SK-N-SH treated with all-trans-retinoic acid at 6 μM for 48 hours (cell line): ENCODE data around the gene KIAA1671.

Experiments used
- ATAC-seq: fragments of 200-7000 bp; cut with Tn5 transposase; 3 replicates; pipeline ENCODE4 v1.9.1; 2020; ENCODE audit warnings: mild to moderate bottlenecking, moderate library complexity
- ARNTL ChIP-seq: fragments of 450-650 bp; formaldehyde crosslinking; IDR thresholded peaks from 2 replicates; pipeline ENCODE4 v1.5.0; 2020; ENCODE audit warnings: low read depth, mild to moderate bottlenecking, moderate library complexity, borderline replicate concordance
- BACH2 ChIP-seq: fragments of 250-450 bp; sonication (Bioruptor Pico); IDR thresholded peaks from 2 replicates; pipeline ENCODE4 v1.9.0; 2021; ENCODE audit warnings: mild to moderate bottlenecking, borderline replicate concordance
- CSDC2 ChIP-seq: fragments of 250-450 bp; sonication (Bioruptor Pico); IDR thresholded peaks from 2 replicates; pipeline ENCODE4 v1.5.0; 2020; ENCODE audit warnings: mild to moderate bottlenecking, moderate library complexity
- CSRNP3 ChIP-seq: fragments of 250-450 bp; sonication (Bioruptor Pico); IDR thresholded peaks from 2 replicates; pipeline ENCODE4 v1.5.1; 2021; ENCODE audit warnings: mild to moderate bottlenecking, moderate library complexity
- ESRRG ChIP-seq: fragments of 250-450 bp; sonication (Bioruptor Pico); IDR thresholded peaks from 2 replicates; pipeline ENCODE4 v1.6.1; 2021; ENCODE audit warnings: mild to moderate bottlenecking
- GLIS3 ChIP-seq: fragments of 250-450 bp; sonication (Bioruptor Pico); IDR thresholded peaks from 2 replicates; pipeline ENCODE4 v1.5.0; 2020; ENCODE audit warnings: mild to moderate bottlenecking, moderate library complexity
- PATZ1 ChIP-seq: fragments of 250-450 bp; sonication (Bioruptor Pico); IDR thresholded peaks from 2 replicates; pipeline ENCODE4 v1.8.0; 2020; ENCODE audit warnings: mild to moderate bottlenecking, moderate library complexity, borderline replicate concordance
- PPARA ChIP-seq: fragments of 250-450 bp; sonication (Bioruptor Pico); IDR thresholded peaks from 2 replicates; pipeline ENCODE4 v1.5.0; 2020; ENCODE audit warnings: mild to moderate bottlenecking, borderline replicate concordance
- RARB ChIP-seq: fragments of 250-450 bp; sonication (Bioruptor Pico); IDR thresholded peaks from 2 replicates; pipeline ENCODE4 v1.8.0; 2021; ENCODE audit warnings: mild to moderate bottlenecking, moderate library complexity
- SNAI2 ChIP-seq: fragments of 250-450 bp; sonication (Bioruptor Pico); IDR thresholded peaks from 2 replicates; pipeline ENCODE4 v1.5.0; 2020; ENCODE audit warnings: mild to moderate bottlenecking, moderate library complexity
- TOX ChIP-seq: fragments of 250-450 bp; sonication (Bioruptor Pico); IDR thresholded peaks from 2 replicates; pipeline ENCODE4 v1.8.0; 2021; ENCODE audit warnings: mild to moderate bottlenecking, moderate library complexity, borderline replicate concordance
- TSHZ2 ChIP-seq: fragments of 250-450 bp; sonication (Bioruptor Pico); IDR thresholded peaks from 2 replicates; pipeline ENCODE4 v1.5.0; 2020; ENCODE audit warnings: mild to moderate bottlenecking, moderate library complexity
- ZC3H10 ChIP-seq: fragments of 250-450 bp; sonication (Bioruptor Pico); IDR thresholded peaks from 2 replicates; pipeline ENCODE4 v1.5.1; 2021; ENCODE audit warnings: mild to moderate bottlenecking, moderate library complexity
- ZFP3 ChIP-seq: fragments of 250-450 bp; sonication (Bioruptor Pico); IDR thresholded peaks from 2 replicates; pipeline ENCODE4 v1.5.0; 2020; ENCODE audit warnings: mild to moderate bottlenecking, moderate library complexity
- ZFP30 ChIP-seq: fragments of 450-650 bp; formaldehyde crosslinking; IDR thresholded peaks from 2 replicates; pipeline ENCODE4 v1.5.0; 2022; ENCODE audit warnings: mild to moderate bottlenecking, moderate library complexity
- ZNF565 ChIP-seq: fragments of 450-650 bp; formaldehyde crosslinking; conservative IDR thresholded peaks from 2 replicates; pipeline ENCODE4 v1.5.0; 2020; ENCODE audit warnings: low read depth, mild to moderate bottlenecking, moderate library complexity
- ZNF70 ChIP-seq: fragments of 450-650 bp; formaldehyde crosslinking; IDR thresholded peaks from 2 replicates; pipeline ENCODE4 v1.5.0; 2020; ENCODE audit warnings: mild to moderate bottlenecking, moderate library complexity
- ZNF8 ChIP-seq: fragments of 450-650 bp; formaldehyde crosslinking; IDR thresholded peaks from 2 replicates; pipeline ENCODE4 v1.5.0; 2020; ENCODE audit warnings: mild to moderate bottlenecking, moderate library complexity
- TF ChIP-seq, protein P1 (sequence below): fragments of 250-450 bp; sonication (Bioruptor Pico); IDR thresholded peaks from 2 replicates; pipeline ENCODE4 v1.5.1; 2020; ENCODE audit warnings: low read depth, mild to moderate bottlenecking, moderate library complexity
- TF ChIP-seq, protein P2 (sequence below): fragments of 250-450 bp; sonication (Bioruptor Pico); IDR thresholded peaks from 2 replicates; pipeline ENCODE4 v1.8.0; 2021; ENCODE audit warnings: low read depth, mild to moderate bottlenecking, moderate library complexity, borderline replicate concordance

Gene KIAA1671

GRCh38 chr22:24925586-24926427 lies 26.7 kb upstream of the KIAA1671 start:
- TF ChIP-seq PPARA (CRISPR knock-in tag) = no peak
- TF ChIP-seq ZNF8 (CRISPR knock-in tag) = no peak
- TF ChIP-seq CSDC2 (CRISPR knock-in tag) = no peak
- TF ChIP-seq, protein P1, sequence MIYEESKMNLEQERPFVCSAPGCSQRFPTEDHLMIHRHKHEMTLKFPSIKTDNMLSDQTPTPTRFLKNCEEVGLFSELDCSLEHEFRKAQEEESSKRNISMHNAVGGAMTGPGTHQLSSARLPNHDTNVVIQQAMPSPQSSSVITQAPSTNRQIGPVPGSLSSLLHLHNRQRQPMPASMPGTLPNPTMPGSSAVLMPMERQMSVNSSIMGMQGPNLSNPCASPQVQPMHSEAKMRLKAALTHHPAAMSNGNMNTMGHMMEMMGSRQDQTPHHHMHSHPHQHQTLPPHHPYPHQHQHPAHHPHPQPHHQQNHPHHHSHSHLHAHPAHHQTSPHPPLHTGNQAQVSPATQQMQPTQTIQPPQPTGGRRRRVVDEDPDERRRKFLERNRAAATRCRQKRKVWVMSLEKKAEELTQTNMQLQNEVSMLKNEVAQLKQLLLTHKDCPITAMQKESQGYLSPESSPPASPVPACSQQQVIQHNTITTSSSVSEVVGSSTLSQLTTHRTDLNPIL (CRISPR knock-in tag) = no peak
- TF ChIP-seq ZFP3 (CRISPR knock-in tag) = no peak
- TF ChIP-seq TOX (CRISPR knock-in tag) = no peak
- TF ChIP-seq ZFP30 = no peak
- no peak for TF ChIP-seq PATZ1 (CRISPR knock-in tag)
- no peak for TF ChIP-seq ZNF70 (CRISPR knock-in tag)
- TF ChIP-seq ZC3H10 = no peak
- TF ChIP-seq, protein P2, sequence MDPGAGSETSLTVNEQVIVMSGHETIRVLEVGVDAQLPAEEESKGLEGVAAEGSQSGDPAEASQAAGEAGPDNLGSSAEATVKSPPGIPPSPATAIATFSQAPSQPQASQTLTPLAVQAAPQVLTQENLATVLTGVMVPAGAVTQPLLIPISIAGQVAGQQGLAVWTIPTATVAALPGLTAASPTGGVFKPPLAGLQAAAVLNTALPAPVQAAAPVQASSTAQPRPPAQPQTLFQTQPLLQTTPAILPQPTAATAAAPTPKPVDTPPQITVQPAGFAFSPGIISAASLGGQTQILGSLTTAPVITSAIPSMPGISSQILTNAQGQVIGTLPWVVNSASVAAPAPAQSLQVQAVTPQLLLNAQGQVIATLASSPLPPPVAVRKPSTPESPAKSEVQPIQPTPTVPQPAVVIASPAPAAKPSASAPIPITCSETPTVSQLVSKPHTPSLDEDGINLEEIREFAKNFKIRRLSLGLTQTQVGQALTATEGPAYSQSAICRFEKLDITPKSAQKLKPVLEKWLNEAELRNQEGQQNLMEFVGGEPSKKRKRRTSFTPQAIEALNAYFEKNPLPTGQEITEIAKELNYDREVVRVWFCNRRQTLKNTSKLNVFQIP (CRISPR knock-in tag) = no peak
- no peak for TF ChIP-seq TSHZ2 (CRISPR knock-in tag)
- no peak for TF ChIP-seq GLIS3 (CRISPR knock-in tag)
- no peak for TF ChIP-seq SNAI2
- TF ChIP-seq, all 23 proteins: peak for 0
- ATAC-seq = no peak

- TF ChIP-seq ZNF565 (no peak), PATZ1 (CRISPR knock-in tag) (no peak), SNAI2 (no peak), GLIS3 (CRISPR knock-in tag) (no peak), ZC3H10 (no peak), ZFP3 (CRISPR knock-in tag) (no peak), CSDC2 (CRISPR knock-in tag) (no peak), CSRNP3 (CRISPR knock-in tag) (no peak), RARB (CRISPR knock-in tag) (no peak), ESRRG (no peak), BACH2 (CRISPR knock-in tag) (no peak), ARNTL (CRISPR knock-in tag) (no peak), PPARA (CRISPR knock-in tag) (no peak), ZNF8 (CRISPR knock-in tag) (no peak)
- TF ChIP-seq, protein P2 (CRISPR knock-in tag) = no peak
- TF ChIP-seq, protein P1 (CRISPR knock-in tag) = no peak
- TF ChIP-seq, all 23 proteins: peak for 0
- ATAC-seq = no peak
Measured at GRCh38 chr22:24926428-24926725, 26.1 kb upstream of the KIAA1671 start.
